Fibroblast of pulmonary artery (primary cell): ENCODE data around the gene LCN1.

ENCODE experiments used
- DNase-seq: peaks from one replicate; pipeline ENCODE4 v3.0.0-alpha.2; 2010; ENCODE audit warnings: low read depth
- H3K4me3 ChIP-seq: replicated peaks from 2 replicates; pipeline ENCODE4 v1.5.1; 2011; ENCODE audit warnings: low read depth, mild to moderate bottlenecking, control low read depth, low read length, moderate library complexity
- TF ChIP-seq, protein P1 (sequence below): IDR thresholded peaks from 2 replicates; pipeline ENCODE4 v1.5.1; 2011; ENCODE audit warnings: mild to moderate bottlenecking, control low read depth, low read length, inconsistent platforms; ENCODE audit errors: missing control alignments

The LCN1 gene

DNA sequence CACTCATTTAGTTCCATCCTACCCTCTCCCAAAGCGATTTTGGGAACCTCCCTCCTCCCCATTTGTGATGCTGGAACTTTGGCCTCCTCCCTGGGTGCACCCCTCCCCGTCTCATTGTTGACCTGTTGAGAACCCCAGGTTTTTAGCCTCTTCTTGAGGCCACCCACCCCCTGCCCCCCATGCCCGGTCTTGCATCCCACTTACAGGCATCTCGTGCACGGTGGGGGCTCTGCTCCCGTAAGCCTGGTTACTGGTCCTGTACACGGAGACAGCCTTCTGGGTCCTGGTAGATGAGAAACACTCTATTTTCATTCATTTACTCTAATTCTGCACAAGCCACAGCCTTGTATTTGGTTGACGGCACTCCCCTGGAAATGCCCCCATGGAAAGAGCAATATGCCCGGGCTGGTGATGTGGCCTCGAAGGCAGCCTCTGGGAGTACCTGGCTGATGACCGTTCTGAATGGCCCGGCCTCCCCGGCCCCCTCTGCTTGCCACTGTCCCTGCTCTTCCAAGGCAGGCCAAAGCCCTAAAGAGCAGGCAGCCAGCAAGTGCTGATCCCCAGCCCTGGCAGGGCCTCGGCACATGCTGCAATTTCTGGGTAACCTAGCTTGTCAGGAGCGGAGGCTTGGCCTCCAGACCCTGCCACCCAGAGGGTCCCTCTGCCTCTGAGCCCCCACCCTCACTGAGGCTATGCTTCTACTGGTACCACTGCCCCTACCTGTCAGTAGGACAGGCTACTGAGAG lies 22.7 kb upstream of the LCN1 start:
- TF ChIP-seq, protein P1, sequence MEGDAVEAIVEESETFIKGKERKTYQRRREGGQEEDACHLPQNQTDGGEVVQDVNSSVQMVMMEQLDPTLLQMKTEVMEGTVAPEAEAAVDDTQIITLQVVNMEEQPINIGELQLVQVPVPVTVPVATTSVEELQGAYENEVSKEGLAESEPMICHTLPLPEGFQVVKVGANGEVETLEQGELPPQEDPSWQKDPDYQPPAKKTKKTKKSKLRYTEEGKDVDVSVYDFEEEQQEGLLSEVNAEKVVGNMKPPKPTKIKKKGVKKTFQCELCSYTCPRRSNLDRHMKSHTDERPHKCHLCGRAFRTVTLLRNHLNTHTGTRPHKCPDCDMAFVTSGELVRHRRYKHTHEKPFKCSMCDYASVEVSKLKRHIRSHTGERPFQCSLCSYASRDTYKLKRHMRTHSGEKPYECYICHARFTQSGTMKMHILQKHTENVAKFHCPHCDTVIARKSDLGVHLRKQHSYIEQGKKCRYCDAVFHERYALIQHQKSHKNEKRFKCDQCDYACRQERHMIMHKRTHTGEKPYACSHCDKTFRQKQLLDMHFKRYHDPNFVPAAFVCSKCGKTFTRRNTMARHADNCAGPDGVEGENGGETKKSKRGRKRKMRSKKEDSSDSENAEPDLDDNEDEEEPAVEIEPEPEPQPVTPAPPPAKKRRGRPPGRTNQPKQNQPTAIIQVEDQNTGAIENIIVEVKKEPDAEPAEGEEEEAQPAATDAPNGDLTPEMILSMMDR, result no peak

DNA sequence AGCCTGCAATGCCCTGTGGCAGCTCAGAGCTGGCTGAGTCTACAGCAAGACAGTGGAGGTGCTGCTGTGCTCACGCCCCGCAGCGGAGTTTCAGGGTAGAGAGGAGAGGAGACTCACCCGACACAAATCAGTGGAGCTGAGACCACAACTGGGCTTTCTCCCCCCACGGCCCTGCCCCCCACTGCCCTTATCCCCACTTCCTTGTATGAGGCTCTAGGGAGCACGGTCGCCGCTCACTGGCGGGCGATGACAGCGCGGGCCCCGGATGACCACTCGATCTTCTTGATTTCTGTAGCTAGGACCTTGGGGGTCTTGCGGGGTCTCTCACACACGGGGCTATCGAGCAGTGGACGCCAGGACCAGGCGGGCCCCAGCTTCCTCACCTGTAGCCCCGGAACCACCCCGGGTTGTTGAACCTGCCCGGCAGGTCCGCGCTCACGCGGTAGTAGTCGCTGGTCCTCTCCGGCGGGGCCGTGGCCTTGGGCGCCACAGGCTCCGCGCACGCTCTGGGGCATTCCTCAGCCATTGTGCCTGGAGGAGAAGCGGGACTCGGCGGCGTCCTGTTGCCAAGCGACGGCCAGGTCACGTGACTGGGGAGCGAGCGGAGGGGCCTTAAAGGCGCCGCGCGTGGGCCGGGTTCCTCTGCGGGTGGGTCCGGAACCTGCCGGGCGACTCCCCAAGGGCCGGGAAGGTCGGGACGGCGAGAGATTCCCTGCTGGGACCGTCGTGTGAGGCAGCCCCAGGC lies 21.7 kb upstream of the LCN1 start:
- H3K4me3 ChIP-seq, result peak overlapping the region; percentile 81
- TF ChIP-seq, protein P1, result no peak

More for the DNA sequence above, 22.7 kb upstream of the LCN1 start:
- H3K4me3 ChIP-seq, result no peak overlapping the region
- no peak for DNase-seq

DNA sequence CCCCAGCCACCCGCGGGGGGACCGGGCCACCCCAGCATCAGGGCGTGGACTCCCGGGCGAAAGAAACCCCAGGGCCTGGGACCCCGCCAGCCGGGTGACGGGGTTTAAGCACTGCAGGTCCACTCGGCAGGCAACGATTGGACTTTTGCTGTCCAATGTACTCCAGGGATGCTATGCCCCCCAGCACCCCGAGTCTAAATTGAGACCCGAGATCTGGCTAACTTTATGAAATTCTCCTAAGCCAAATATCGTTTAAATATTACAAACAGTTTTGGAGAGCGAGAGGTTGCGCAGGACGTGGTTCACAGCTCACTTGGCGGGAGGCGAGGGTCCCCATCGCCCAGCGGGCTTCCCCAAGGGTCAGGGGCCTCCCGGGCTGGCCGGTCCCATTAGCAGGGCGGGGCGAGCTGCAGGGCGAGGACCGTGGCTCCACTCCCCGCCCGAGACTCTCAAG lies 21.1 kb upstream of the LCN1 start:
- TF ChIP-seq, protein P1, result no peak

More for the DNA sequence above, 21.7 kb upstream of the LCN1 start:
- DNase-seq, result peak; percentile 92

DNA sequence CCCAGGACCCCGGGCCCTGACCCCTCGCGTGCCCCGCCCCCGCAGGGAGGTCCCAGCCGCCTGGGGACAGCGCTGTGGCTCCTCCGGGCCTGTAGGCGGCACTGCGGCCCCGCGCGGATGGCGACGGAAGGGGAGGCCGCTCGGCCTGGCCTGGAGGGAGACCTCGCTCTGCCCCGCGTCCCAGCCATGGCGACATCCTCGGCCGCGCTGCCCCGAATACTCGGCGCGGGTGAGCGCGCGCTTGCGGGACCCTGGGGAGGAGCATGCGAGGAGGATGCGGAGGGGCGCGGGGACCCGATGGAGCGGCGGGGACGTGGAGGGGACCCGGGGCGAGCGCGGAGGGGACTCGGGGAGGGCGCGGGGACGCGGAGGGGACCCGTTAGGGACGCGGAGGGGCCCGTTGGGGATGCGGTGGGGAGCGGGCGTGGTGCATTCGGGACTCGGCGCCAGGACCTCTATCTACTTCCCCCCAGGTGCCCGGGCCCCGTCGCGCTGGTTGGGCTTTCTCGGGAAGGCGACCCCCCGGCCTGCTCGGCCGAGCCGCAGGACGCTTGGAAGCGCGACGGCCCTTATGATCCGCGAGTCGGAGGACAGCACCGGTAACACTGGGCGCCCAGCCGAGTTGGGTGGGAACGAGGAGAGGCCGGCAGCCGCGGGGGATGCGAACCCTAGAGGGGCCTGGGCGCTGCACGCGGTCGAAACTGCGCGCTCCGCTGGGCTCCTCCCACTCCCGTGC lies 20.5 kb upstream of the LCN1 start, which contains the start of gene MRPS2:
TSS of gene MRPS2 (plus strand) at position 158 of the 736 bp plus-strand sequence. CDS start at position 187, 29 bp downstream.
- TF ChIP-seq, protein P1, result peak; percentile 43

More for the DNA sequence above, 21.1 kb upstream of the LCN1 start:
- H3K4me3 ChIP-seq, result peak overlapping the region; percentile 81
- peak; percentile 64 for DNase-seq

DNA sequence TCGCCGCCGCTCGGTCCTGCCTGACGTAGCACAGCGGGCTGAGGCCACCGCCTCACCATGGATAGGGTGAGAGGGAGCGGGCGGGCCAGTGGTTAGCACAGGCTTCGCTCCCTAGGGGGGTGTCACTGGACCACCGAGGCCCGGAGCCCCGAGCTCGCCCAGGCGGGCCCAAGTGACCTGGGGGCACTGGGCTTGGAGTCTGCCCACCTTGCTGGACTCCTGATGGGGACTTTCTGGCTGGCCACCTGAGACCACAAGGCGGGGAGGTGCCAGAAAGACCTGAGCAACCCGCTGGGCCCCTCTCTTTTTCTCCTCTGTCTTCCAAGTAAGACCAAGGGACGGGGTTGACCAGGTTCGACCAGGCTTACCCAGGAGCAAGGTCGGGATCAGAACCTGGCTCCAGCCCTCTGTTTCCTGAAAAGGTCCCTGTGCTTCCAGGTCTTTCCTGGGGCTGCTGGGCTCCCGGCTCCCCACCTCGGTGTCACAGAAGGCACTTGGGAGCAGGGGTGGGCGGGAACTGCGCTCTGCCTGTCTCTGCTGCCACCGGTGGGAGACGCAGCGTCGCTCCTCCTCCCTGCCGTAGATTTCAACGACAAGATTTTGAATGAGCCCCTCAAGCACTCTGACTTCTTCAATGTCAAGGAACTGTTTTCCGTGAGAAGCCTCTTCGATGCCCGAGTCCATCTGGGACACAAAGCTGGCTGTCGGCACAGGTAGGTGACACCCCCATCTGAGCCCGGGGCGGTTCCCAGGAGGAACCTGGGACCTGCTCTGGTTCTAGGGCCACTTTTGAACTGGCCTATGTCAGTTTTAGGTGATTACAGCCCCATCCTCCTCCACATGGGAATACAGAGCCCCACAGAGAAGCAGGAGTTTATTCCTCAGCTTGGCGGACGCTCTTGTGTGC lies 19.7 kb upstream of the LCN1 start:
- H3K4me3 ChIP-seq, result peak overlapping the region; percentile 81
- DNase-seq, result no peak
- TF ChIP-seq, protein P1, result no peak

More for the DNA sequence above, 20.5 kb upstream of the LCN1 start, which contains the start of gene MRPS2:
- DNase-seq, result peak; percentile 88
- H3K4me3 ChIP-seq, result peak within 1 kb of the TSS; percentile 81
